GM19463 (cell line): ENCODE measurements around the gene MYB.
"Not testable (repeated sequence)": the region's sequence is repeated elsewhere in the genome, so short reads cannot be mapped to it uniquely, and the experiment has no call there.

ENCODE experiments used
- ATAC-seq: cut with Tn5 transposase; IDR thresholded peaks from one replicate; pipeline ENCODE4 v1.9.1; 2021; ENCODE audit warnings: mild to moderate bottlenecking, moderate library complexity; ENCODE audit not compliant: unreplicated experiment

The MYB gene

GRCh38 chr6:135243871-135244796, 63.0 kb downstream of the MYB start:
- no peak for ATAC-seq

- ATAC-seq: no peak
Measured at GRCh38 chr6:135244805-135245204, 63.7 kb downstream of the MYB start.

- ATAC-seq: not testable (repeated sequence)
Measured at GRCh38 chr6:135246412-135247012, 65.4 kb downstream of the MYB start.

GRCh38 chr6:135250234-135250633, 69.1 kb downstream of the MYB start:
- no peak for ATAC-seq

- no peak for ATAC-seq
Measured at GRCh38 chr6:135250751-135251497, 69.8 kb downstream of the MYB start.

- no peak for ATAC-seq
Measured at GRCh38 chr6:135251498-135252441, 70.7 kb downstream of the MYB start.

GRCh38 chr6:135254471-135254870, 73.4 kb downstream of the MYB start:
- ATAC-seq: no peak

GRCh38 chr6:135256866-135257265, 75.8 kb downstream of the MYB start:
- ATAC-seq: no peak

GRCh38 chr6:135257631-135258405, 76.7 kb downstream of the MYB start:
- ATAC-seq: no peak

GRCh38 chr6:135258970-135259369, 77.9 kb downstream of the MYB start:
- ATAC-seq: no peak

- ATAC-seq: no peak
Measured at GRCh38 chr6:135260612-135261011, 79.5 kb downstream of the MYB start.

GRCh38 chr6:135261872-135262725, 81.0 kb downstream of the MYB start:
- ATAC-seq: no peak

- ATAC-seq: no peak
Measured at GRCh38 chr6:135265278-135265677, 84.2 kb downstream of the MYB start.

GRCh38 chr6:135266675-135267074, 85.6 kb downstream of the MYB start:
- ATAC-seq: no peak

- no peak for ATAC-seq
Measured at GRCh38 chr6:135267085-135267484, 86.0 kb downstream of the MYB start.

- no peak for ATAC-seq
Measured at GRCh38 chr6:135268263-135268662, 87.2 kb downstream of the MYB start.

GRCh38 chr6:135268740-135269139, 87.6 kb downstream of the MYB start:
- ATAC-seq: no peak
